K562 (cell line): ENCODE data around the gene TMEM184C. TPM values are rescaled to one million over a fixed set of nuclear protein-coding genes. Genes with fewer than 3 reads are reported as not detected.

Source experiments
- AFF1 ChIP-seq, 2 experiments: fragments of 450-650 bp; IDR thresholded peaks; 2 replicates each; pipeline ENCODE4 v1.6.1; 2018; ENCODE audit warnings: mild to moderate bottlenecking in 2 of 2, low read depth in 1 of 2; ENCODE audit not compliant: partially characterized antibody in 2 of 2
- CEBPZ ChIP-seq: fragments of 150-350 bp; IDR thresholded peaks from 2 replicates; pipeline ENCODE4 v1.6.1; 2014; ENCODE audit warnings: low read depth, mild to moderate bottlenecking, low read length, borderline replicate concordance
- HDGF ChIP-seq: fragments of 450-650 bp; IDR thresholded peaks from 2 replicates; pipeline ENCODE4 v1.6.1; 2016
- HES1 ChIP-seq: fragments of 450-650 bp; IDR thresholded peaks from 2 replicates; pipeline ENCODE4 v1.6.1; 2016; ENCODE audit warnings: low read depth, mild to moderate bottlenecking, moderate library complexity
- HMG20A ChIP-seq: fragments of 450-650 bp; formaldehyde crosslinking; conservative IDR thresholded peaks from 2 replicates; pipeline ENCODE4 v1.4.0; 2020; ENCODE audit warnings: mild to moderate bottlenecking, mixed read lengths
- LEF1 ChIP-seq: fragments of 450-650 bp; IDR thresholded peaks from 2 replicates; pipeline ENCODE4 v1.6.1; 2016; ENCODE audit warnings: mild to moderate bottlenecking
- NFIX ChIP-seq: fragments of 250-450 bp; sonication (Bioruptor Pico); IDR thresholded peaks from 2 replicates; pipeline ENCODE4 v1.4.0; 2020; ENCODE audit warnings: low read depth, mild to moderate bottlenecking, moderate library complexity
- OTX1 ChIP-seq: fragments of 450-650 bp; formaldehyde crosslinking; IDR thresholded peaks from 2 replicates; pipeline ENCODE4 v1.4.0; 2022; ENCODE audit warnings: mild to moderate bottlenecking
- PRDM10 ChIP-seq: fragments of 450-650 bp; IDR thresholded peaks from 2 replicates; pipeline ENCODE4 v1.6.1; 2018; ENCODE audit not compliant: partially characterized antibody
- SMARCB1 ChIP-seq: IDR thresholded peaks from 2 replicates; pipeline ENCODE4 v1.6.1; 2011; ENCODE audit warnings: improper control_type of control experiment, low read depth; ENCODE audit not compliant: insufficient read length
- ZBED1 ChIP-seq: IDR thresholded peaks from 2 replicates; pipeline ENCODE4 v1.6.1; 2014
- ZEB2 ChIP-seq: fragments of 450-650 bp; IDR thresholded peaks from 2 replicates; pipeline ENCODE4 v1.6.1; 2016
- ZNF134 ChIP-seq: fragments of 250-450 bp; sonication (Bioruptor Pico); conservative IDR thresholded peaks from 2 replicates; pipeline ENCODE4 v1.4.0; 2020
- ZNF277 ChIP-seq: fragments of 250-450 bp; sonication (Bioruptor Pico); IDR thresholded peaks from 2 replicates; pipeline ENCODE4 v1.8.0; 2022; ENCODE audit warnings: inconsistent platforms, mild to moderate bottlenecking, moderate library complexity, borderline replicate concordance
- polyA plus RNA-seq, 8 experiments: library from polyadenylated mRNA; depleted of rRNA in 4 of 8; stranded (reverse) in 5 of 8; unstranded in 3 of 8; fragments of >200 nt; fragmentation: Nextera tagmentation in 2 of 8; fragmentation: Illumina TruSeq in 1 of 8; extraction: Ambion mirVana in 2 of 8; extraction: Trizol in 1 of 8; gene quantifications; 2 replicates each; pipeline versions ENCODE4 v1.2.1 to v1.2.3, GENCODE V29; 2011 to 2014; ENCODE audit warnings: inconsistent platforms in 1 of 8, missing spikeins in 1 of 8
- total RNA-seq, 7 experiments: library from RNA; depleted of rRNA in 6 of 7; stranded (reverse); fragments of >200 nt in 6 of 7; fragmentation: Illumina TruSeq in 2 of 7; extraction: Trizol in 2 of 7; gene quantifications; 2 replicates each; pipeline versions ENCODE4 v1.2.1 to v1.2.3, GENCODE V29; 2011 to 2021; ENCODE audit warnings: low replicate concordance in 1 of 7

Gene TMEM184C
- total and polyA plus RNA-seq, 9 of the 15 experiments (the other 6 are each of a cell fraction or from before 2014, with no cell fraction given) = 3.9 to 24.2 (median 18.2) TPM

- TF ChIP-seq CEBPZ (no peak), ZBED1 (no peak), ZEB2 (no peak), AFF1 (IDR thresholded peaks at IDR 0.05; ENCODE audit: low read depth in 1 of 2, partially characterized antibody in 2 of 2) (peak in 1 of 2 experiments; percentile 51), HDGF (no peak), OTX1 (CRISPR knock-in tag) (no peak), ZNF134 (CRISPR knock-in tag) (no peak), PRDM10 (peak; percentile 80), NFIX (CRISPR knock-in tag) (no peak), LEF1 (no peak), HMG20A (CRISPR knock-in tag) (no peak), ZNF277 (CRISPR knock-in tag) (no peak), HES1 (no peak), SMARCB1 (no peak)
These were observed 66.8 kb downstream of the TMEM184C start, which contains the start of gene PRMT9 (continued) for GRCh38 chr4:147683717-147684700.
